K562 (cell line): Measurements from ENCODE around the gene SERTAD2. TPM values are rescaled to one million over a fixed set of nuclear protein-coding genes. Genes with fewer than 3 reads are reported as not detected.
A peak's percentile ranks its signal among the peaks of the same experiment; 100 is the strongest.

Source experiments
- CHAMP1 ChIP-seq: fragments of 450-650 bp; IDR thresholded peaks from 2 replicates; pipeline ENCODE4 v1.6.1; 2016; ENCODE audit warnings: mild to moderate bottlenecking
- MCM2 ChIP-seq: fragments of 450-650 bp; IDR thresholded peaks from 2 replicates; pipeline ENCODE4 v1.6.1; 2017; ENCODE audit warnings: low read depth, mild to moderate bottlenecking
- MGA ChIP-seq: fragments of 450-650 bp; IDR thresholded peaks from 2 replicates; pipeline ENCODE4 v1.6.1; 2016; ENCODE audit warnings: mild to moderate bottlenecking, moderate library complexity
- NR2C1 ChIP-seq, 2 experiments: fragments of 450-650 bp; IDR thresholded peaks; 2 replicates each; pipeline ENCODE4 v1.6.1; 2017; ENCODE audit warnings: mild to moderate bottlenecking in 2 of 2, antibody characterized with exemption in 1 of 2, inconsistent platforms in 1 of 2, missing compliant biosample characterization in 1 of 2, missing genetic modification characterization in 1 of 2
- RBM39 ChIP-seq: fragments of 200-400 bp; formaldehyde crosslinking; optimal IDR thresholded peaks from 2 replicates; pipeline ENCODE3; 2018; ENCODE audit warnings: low read depth, low read length
- TEAD1 ChIP-seq, 2 experiments: fragments of 450-650 bp in 1 of 2; sonication (generic) in 1 of 2; formaldehyde crosslinking; IDR thresholded peaks; 2 replicates each; pipeline versions ENCODE4 v1.4.0 to v1.8.0; 2020 to 2022; ENCODE audit warnings: mild to moderate bottlenecking in 2 of 2, missing genetic modification reagents in 1 of 2
- TRIM24 ChIP-seq, 2 experiments: fragments of 450-650 bp; IDR thresholded peaks; 2 replicates each; pipeline ENCODE4 v1.6.1; 2016
- ZNF408 ChIP-seq: fragments of 250-450 bp; sonication (Bioruptor Pico); IDR thresholded peaks from 2 replicates; pipeline ENCODE4 v1.4.0; 2020; ENCODE audit warnings: low read depth, mild to moderate bottlenecking, moderate library complexity
- ZNF592 ChIP-seq: fragments of 450-650 bp; IDR thresholded peaks from 2 replicates; pipeline ENCODE4 v1.6.1; 2017; ENCODE audit warnings: antibody characterized with exemption, mild to moderate bottlenecking
- polyA plus RNA-seq, 8 experiments: library from polyadenylated mRNA; depleted of rRNA in 4 of 8; stranded (reverse) in 5 of 8; unstranded in 3 of 8; fragments of >200 nt; fragmentation: Nextera tagmentation in 2 of 8; fragmentation: Illumina TruSeq in 1 of 8; extraction: Ambion mirVana in 2 of 8; extraction: Trizol in 1 of 8; gene quantifications; 2 replicates each; pipeline versions ENCODE4 v1.2.1 to v1.2.3, GENCODE V29; 2011 to 2014; ENCODE audit warnings: inconsistent platforms in 1 of 8, missing spikeins in 1 of 8
- total RNA-seq, 7 experiments: library from RNA; depleted of rRNA in 6 of 7; stranded (reverse); fragments of >200 nt in 6 of 7; fragmentation: Illumina TruSeq in 2 of 7; extraction: Trizol in 2 of 7; gene quantifications; 2 replicates each; pipeline versions ENCODE4 v1.2.1 to v1.2.3, GENCODE V29; 2011 to 2021; ENCODE audit warnings: low replicate concordance in 1 of 7

The SERTAD2 gene
- total and polyA plus RNA-seq, 9 of the 15 experiments (the other 6 are each of a cell fraction or from before 2014, with no cell fraction given): 3.0 to 12.5 (median 6.1) TPM

GRCh38 chr2:64649013-64649484 lies 4.7 kb downstream of the SERTAD2 start (continued):
- no peak for TF ChIP-seq MGA
- no peak for TF ChIP-seq MCM2
- TF ChIP-seq CHAMP1: peak; percentile 50; the same call in 1 of the 2 replicates
- peak; percentile 44 to 58; a peak in 2 of 4 replicates for TF ChIP-seq TRIM24 (IDR thresholded peaks at IDR 0.05)
- no peak for TF ChIP-seq RBM39
- peak; percentile 19; the same call in 1 of the 2 replicates for TF ChIP-seq NR2C1 (IDR thresholded peaks at IDR 0.05)
- TF ChIP-seq NR2C1 (tag; IDR thresholded peaks at IDR 0.05): no peak; the same call in 1 of the 2 replicates
- no peak; the same call in 1 of the 2 replicates for TF ChIP-seq ZNF592
- TF ChIP-seq ZNF408 (CRISPR knock-in tag): no peak
- 0 out of 4 replicates have a peak, but pooled peaks of 1 of the 2 experiments have one; percentile 29 for TF ChIP-seq TEAD1 (CRISPR knock-in tag; IDR thresholded peaks at IDR 0.05)
